CD14-positive monocyte (primary cell): ENCODE measurements around the gene PDPN. TPM values are rescaled to one million over a fixed set of nuclear protein-coding genes. Genes with fewer than 3 reads are reported as not detected.

ENCODE experiments used
- DNase-seq, 3 donors: peaks; one replicate each; pipeline ENCODE4 v3.0.0-alpha.2; 2011 to 2022
- H2AFZ ChIP-seq: 2 replicates; pipeline ENCODE4 v1.6.0; 2012; ENCODE audit warnings: mild to moderate bottlenecking, low read depth, low read length, inconsistent platforms; ENCODE audit not compliant: insufficient read depth, poor library complexity, severe bottlenecking
- H3K27ac ChIP-seq, 2 donors: 1 replicate in 1 of 2; 2 replicates in 1 of 2; pipeline ENCODE4 v1.5.1; 2012 to 2013; ENCODE audit warnings: low read length in 2 of 2, control low read depth in 1 of 2, inconsistent platforms in 1 of 2, low read depth in 1 of 2, mild to moderate bottlenecking in 1 of 2
- H3K27me3 ChIP-seq, 2 donors: one replicate each; pipeline versions ENCODE4 v1.6.0 to v1.6.1; 2011 to 2013; ENCODE audit warnings: low read length in 2 of 2; ENCODE audit not compliant: control insufficient read depth in 2 of 2, insufficient read depth in 2 of 2
- H3K36me3 ChIP-seq, 2 donors: replicated peaks in 1 of 2; 1 replicate in 1 of 2; 2 replicates in 1 of 2; pipeline versions ENCODE4 v1.5.1 to v1.6.1; 2012 to 2013; ENCODE audit warnings: low read length in 2 of 2, control low read depth in 1 of 2, inconsistent platforms in 1 of 2, mild to moderate bottlenecking in 1 of 2; ENCODE audit not compliant: insufficient read depth in 2 of 2, control insufficient read depth in 1 of 2
- H3K4me1 ChIP-seq, 2 donors: 1 replicate in 1 of 2; 2 replicates in 1 of 2; pipeline versions ENCODE4 v1.5.1 to v1.6.1; 2012 to 2013; ENCODE audit warnings: low read length in 2 of 2, control low read depth in 1 of 2, inconsistent platforms in 1 of 2, mild to moderate bottlenecking in 1 of 2, moderate library complexity in 1 of 2; ENCODE audit not compliant: insufficient read depth in 2 of 2, control insufficient read depth in 1 of 2
- H3K4me2 ChIP-seq: replicated peaks from 2 replicates; pipeline ENCODE3; 2012; ENCODE audit warnings: low read length, moderate library complexity, mild to moderate bottlenecking; ENCODE audit not compliant: poor library complexity, severe bottlenecking; ENCODE audit errors: extremely low read depth
- H3K4me3 ChIP-seq, 3 experiments: fragments of 200-600 bp in 1 of 3; sonication (generic) in 1 of 3; replicated peaks in 1 of 3; 1 replicate in 2 of 3; 2 replicates in 1 of 3; pipeline ENCODE4 v1.5.1; 2011 to 2013; ENCODE audit warnings: low read length in 3 of 3, mild to moderate bottlenecking in 3 of 3, control low read depth in 2 of 3, low read depth in 2 of 3, inconsistent platforms in 1 of 3, moderate library complexity in 1 of 3
- H3K79me2 ChIP-seq: 2 replicates; pipeline ENCODE4 v1.6.0; 2012; ENCODE audit warnings: mild to moderate bottlenecking, control low read depth, inconsistent platforms, low read length, moderate library complexity; ENCODE audit not compliant: insufficient read depth
- H3K9ac ChIP-seq: 2 replicates; pipeline ENCODE4 v1.6.0; 2017; ENCODE audit warnings: low read length, mild to moderate bottlenecking; ENCODE audit not compliant: insufficient read depth, poor library complexity, severe bottlenecking
- H3K9me3 ChIP-seq, 2 donors: replicated peaks in 1 of 2; 1 replicate in 1 of 2; 2 replicates in 1 of 2; pipeline versions ENCODE4 v1.5.1 to v1.6.1; 2012 to 2013; ENCODE audit warnings: low read length in 2 of 2, control low read depth in 1 of 2; ENCODE audit not compliant: control insufficient read depth in 1 of 2, insufficient read depth in 1 of 2
- H4K20me1 ChIP-seq: 2 replicates; pipeline ENCODE4 v1.6.0; 2012; ENCODE audit warnings: mild to moderate bottlenecking, low read length, control low read depth, moderate library complexity; ENCODE audit not compliant: insufficient read depth
- H3K27ac Mint-ChIP-seq, 7 donors: one replicate each; pipeline ENCODE4 v1.8.0; 2020; ENCODE audit warnings: mild to moderate bottlenecking in 7 of 7, mixed read lengths in 7 of 7, moderate library complexity in 6 of 7, inconsistent platforms in 2 of 7
- H3K27me3 Mint-ChIP-seq, 3 donors: one replicate each; pipeline ENCODE4 v1.8.0; 2021 to 2022; ENCODE audit warnings: low read depth in 3 of 3, mild to moderate bottlenecking in 3 of 3, mixed read lengths in 3 of 3, moderate library complexity in 3 of 3, inconsistent platforms in 1 of 3
- H3K36me3 Mint-ChIP-seq, 2 donors: one replicate each; pipeline ENCODE4 v1.8.0; 2020; ENCODE audit warnings: mixed read lengths in 2 of 2, inconsistent platforms in 1 of 2, mild to moderate bottlenecking in 1 of 2
- H3K4me1 Mint-ChIP-seq: one replicate; pipeline ENCODE4 v1.8.0; 2020; ENCODE audit warnings: mild to moderate bottlenecking, mixed read lengths
- H3K4me3 Mint-ChIP-seq, 2 donors: one replicate each; pipeline ENCODE4 v1.8.0; 2020; ENCODE audit warnings: mild to moderate bottlenecking in 2 of 2, mixed read lengths in 2 of 2, moderate library complexity in 1 of 2
- H3K9me3 Mint-ChIP-seq, 7 donors: one replicate each; pipeline ENCODE4 v1.8.0; 2020 to 2022; ENCODE audit warnings: mixed read lengths in 7 of 7, mild to moderate bottlenecking in 6 of 7, moderate library complexity in 6 of 7, inconsistent platforms in 2 of 7
- WGBS: methylation state at CpG from one replicate; pipeline ENCODE4 v1.1.5; 2013; ENCODE audit warnings: missing lambda C conversion rate; ENCODE audit not compliant: insufficient coverage; 5-methylcytosine and 5-hydroxymethylcytosine counted together
- intact Hi-C, 2 donors: fragments of 100-400 bp; cut with micrococcal nuclease; formaldehyde crosslinking; loops; one replicate each; pipeline versions ENCODE4 v1.15.0 to v1.15.1; 2023
- polyA minus RNA-seq: library from RNA; depleted of rRNA, polyadenylated mRNA; stranded (reverse); fragments of >200 nt; gene quantifications from 2 replicates; pipeline ENCODE4 v1.2.3, GENCODE V29; 2012
- polyA plus RNA-seq, 3 donors: library from polyadenylated mRNA; depleted of rRNA in 1 of 3; unstranded in 2 of 3; stranded (reverse) in 1 of 3; fragments of 300-500 nt in 2 of 3; fragments of >200 nt in 1 of 3; fragmentation: Illumina TruSeq in 2 of 3; gene quantifications; 1 replicate in 2 of 3; 2 replicates in 1 of 3; pipeline ENCODE4 v1.2.3, GENCODE V29; 2012 to 2021
- total RNA-seq, 12 experiments: library from RNA in 1 of 12; stranded (reverse) in 1 of 12; fragments of 120-200 nt in 1 of 12; gene quantifications; one replicate each; pipeline ENCODE4 v1.2.4 and lab custom pipeline; 2013 to 2026; ENCODE audit warnings: mixed read lengths in 6 of 12, inconsistent platforms in 1 of 12
- TF ChIP-seq, protein P1 (sequence below): fragments of 200-600 bp; IDR thresholded peaks from one replicate; pipeline ENCODE4 v1.8.0; 2022; ENCODE audit warnings: antibody characterized with exemption, mild to moderate bottlenecking

Gene PDPN, protein sequence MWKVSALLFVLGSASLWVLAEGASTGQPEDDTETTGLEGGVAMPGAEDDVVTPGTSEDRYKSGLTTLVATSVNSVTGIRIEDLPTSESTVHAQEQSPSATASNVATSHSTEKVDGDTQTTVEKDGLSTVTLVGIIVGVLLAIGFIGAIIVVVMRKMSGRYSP
- total RNA-seq (2013): not detected
- not detected for polyA plus RNA-seq
- polyA minus RNA-seq: not detected in 2 replicates
- total RNA-seq (lab: John Stamatoyannopoulos, UW): 0 to 2.1 (median 0.59) reads per million in 11 experiments

DNA sequence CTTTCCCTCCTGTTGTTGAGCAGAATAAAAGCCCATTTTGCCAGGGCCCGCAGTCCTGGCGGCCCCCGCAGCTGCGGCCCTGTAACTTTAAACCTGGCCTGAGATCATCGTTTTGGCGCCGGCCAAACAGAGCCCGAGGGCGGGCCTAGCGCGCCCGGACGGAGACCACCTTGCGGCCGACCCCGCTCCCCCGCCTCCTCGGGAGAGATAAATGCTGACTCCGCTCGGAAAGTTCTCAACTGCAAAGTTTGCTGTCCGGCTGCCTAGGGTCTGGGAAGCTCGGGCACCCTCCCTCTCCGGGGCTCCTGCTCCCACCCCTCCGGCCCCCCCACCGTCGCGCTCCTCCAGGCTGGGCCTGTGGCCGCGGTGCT lies at the start of gene PDPN:
PDPN (plus strand) TSS at position 238 of the 371 bp plus-strand sequence. CDS start 202 bp downstream, outside the sequence.
- no peak within 1 kb of the TSS for H3K4me2 ChIP-seq
- H3K79me2 ChIP-seq: no peaks in the 10 kb centered on the region
- H3K27me3 ChIP-seq: peaks cover 49 to 78% of the 10 kb centered on the region in 2 donors
- H3K9me3 Mint-ChIP-seq: peaks cover 0 to 12% (median 4%) of the 10 kb centered on the region in 7 donors
- peak within 1 kb of the TSS in 1 of 2 donors; percentile 81 for H3K4me3 Mint-ChIP-seq
- intact Hi-C loops: no loop called here
- peaks cover 12% of the 10 kb centered on the region for H3K4me1 Mint-ChIP-seq
- H3K4me1 ChIP-seq: no peaks in the 10 kb centered on the region
- H3K27ac Mint-ChIP-seq: peak within 1 kb of the TSS in 1 of 7 donors; percentile 18
- H2AFZ ChIP-seq: no peak within 1 kb of the TSS
- no peaks in the 10 kb centered on the region for H4K20me1 ChIP-seq
- no peak within 1 kb of the TSS for H3K4me3 ChIP-seq
- H3K27me3 Mint-ChIP-seq: peaks cover 73 to 84% (median 73%) of the 10 kb centered on the region in 3 donors
- WGBS: 3% methylated on average over 29 of the region's 29 CpGs
- H3K9ac ChIP-seq: no peak within 1 kb of the TSS
- H3K9me3 ChIP-seq: peaks cover 0 to 27% of the 10 kb centered on the region in 2 donors
- no peak within 1 kb of the TSS for H3K27ac ChIP-seq
- TF ChIP-seq, protein P1, sequence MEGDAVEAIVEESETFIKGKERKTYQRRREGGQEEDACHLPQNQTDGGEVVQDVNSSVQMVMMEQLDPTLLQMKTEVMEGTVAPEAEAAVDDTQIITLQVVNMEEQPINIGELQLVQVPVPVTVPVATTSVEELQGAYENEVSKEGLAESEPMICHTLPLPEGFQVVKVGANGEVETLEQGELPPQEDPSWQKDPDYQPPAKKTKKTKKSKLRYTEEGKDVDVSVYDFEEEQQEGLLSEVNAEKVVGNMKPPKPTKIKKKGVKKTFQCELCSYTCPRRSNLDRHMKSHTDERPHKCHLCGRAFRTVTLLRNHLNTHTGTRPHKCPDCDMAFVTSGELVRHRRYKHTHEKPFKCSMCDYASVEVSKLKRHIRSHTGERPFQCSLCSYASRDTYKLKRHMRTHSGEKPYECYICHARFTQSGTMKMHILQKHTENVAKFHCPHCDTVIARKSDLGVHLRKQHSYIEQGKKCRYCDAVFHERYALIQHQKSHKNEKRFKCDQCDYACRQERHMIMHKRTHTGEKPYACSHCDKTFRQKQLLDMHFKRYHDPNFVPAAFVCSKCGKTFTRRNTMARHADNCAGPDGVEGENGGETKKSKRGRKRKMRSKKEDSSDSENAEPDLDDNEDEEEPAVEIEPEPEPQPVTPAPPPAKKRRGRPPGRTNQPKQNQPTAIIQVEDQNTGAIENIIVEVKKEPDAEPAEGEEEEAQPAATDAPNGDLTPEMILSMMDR: no peak
- H3K36me3 Mint-ChIP-seq: peaks cover 0 to 8% of the 10 kb centered on the region in 2 donors
- no peaks in the 10 kb centered on the region for H3K36me3 ChIP-seq
- no peak for DNase-seq

DNA sequence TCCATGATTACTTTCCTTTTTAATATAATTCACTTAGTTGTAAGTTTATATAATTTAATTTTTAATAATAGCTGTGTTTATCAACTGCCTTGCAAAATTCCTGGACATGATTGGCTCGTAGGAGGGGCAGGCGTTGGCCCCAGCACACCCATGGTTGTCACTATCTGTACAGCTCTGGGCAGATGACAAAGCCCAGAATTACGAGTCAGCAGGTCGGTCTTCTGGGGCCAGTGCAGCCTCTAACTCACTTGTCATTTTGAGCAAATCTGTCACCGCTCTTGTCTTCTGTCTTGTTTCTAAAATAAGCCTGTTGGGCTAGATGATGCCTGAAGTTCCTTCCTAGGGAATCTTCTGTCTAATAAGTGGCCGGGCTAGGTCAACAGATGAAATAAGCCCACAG lies 48.4 kb upstream of the PDPN start:
- H4K20me1 ChIP-seq: no peaks in the 10 kb centered on the region
- H3K27ac Mint-ChIP-seq: no peak overlapping the region
- intact Hi-C loops: no loop called here
- 84% methylated on average over 4 of the region's 6 CpGs for WGBS
- no peaks in the 10 kb centered on the region for H3K36me3 Mint-ChIP-seq
- H3K27me3 Mint-ChIP-seq: peaks cover 3 to 6% (median 4%) of the 10 kb centered on the region in 3 donors
- no peaks in the 10 kb centered on the region for H3K4me1 ChIP-seq
- DNase-seq: no peak
- no peak overlapping the region for H3K27ac ChIP-seq
- no peak overlapping the region for H3K4me3 ChIP-seq
- no peaks in the 10 kb centered on the region for H3K27me3 ChIP-seq
- no peak overlapping the region for H3K4me3 Mint-ChIP-seq
- H3K36me3 ChIP-seq: no peaks in the 10 kb centered on the region
- TF ChIP-seq, protein P1: no peak
- H3K9me3 ChIP-seq: no peaks in the 10 kb centered on the region
- no peak overlapping the region for H3K9ac ChIP-seq
- H3K79me2 ChIP-seq: no peaks in the 10 kb centered on the region
- H3K4me2 ChIP-seq: no peak overlapping the region
- no peaks in the 10 kb centered on the region for H3K9me3 Mint-ChIP-seq
- H2AFZ ChIP-seq: no peak overlapping the region
- H3K4me1 Mint-ChIP-seq: no peaks in the 10 kb centered on the region
